Upper lobe of left lung (tissue), 4 donors: ENCODE results near the gene CNTNAP2.

Experiments used
- CTCF ChIP-seq, 6 experiments: fragments of 450-650 bp in 4 of 6; fragments of 200-600 bp in 2 of 6; sonication (generic) in 2 of 6; IDR thresholded peaks; one replicate each; pipeline ENCODE4 v1.5.1; 2016 to 2019; ENCODE audit warnings: antibody characterized with exemption in 6 of 6
- POLR2A ChIP-seq, 4 donors: fragments of 450-650 bp; IDR thresholded peaks; one replicate each; pipeline ENCODE4 v1.5.1; 2016 to 2017; ENCODE audit warnings: antibody characterized with exemption in 4 of 4, mild to moderate bottlenecking in 2 of 4
- POLR2AphosphoS5 ChIP-seq, 2 donors: sonication (generic); formaldehyde crosslinking; IDR thresholded peaks; one replicate each; pipeline ENCODE4 v1.5.1; 2017; ENCODE audit warnings: antibody characterized with exemption in 2 of 2

GRCh38 chr7:147048864-147049263 is 932.3 kb downstream of the CNTNAP2 start:
- TF ChIP-seq CTCF (IDR thresholded peaks at IDR 0.05) (no peak), POLR2AphosphoS5 (IDR thresholded peaks at IDR 0.05) (no peak), POLR2A (IDR thresholded peaks at IDR 0.05) (no peak)
